NCI-H146 treated with DMSO at 0.1 percent for 48 hours (cell line): Measurements from ENCODE around the gene CENPT.

ENCODE experiments used
- DNase-seq: peaks from one replicate; lab custom pipeline; 2025; ENCODE audit not compliant: unreplicated experiment; lab: John Stamatoyannopoulos, UW

The CENPT gene

DNA sequence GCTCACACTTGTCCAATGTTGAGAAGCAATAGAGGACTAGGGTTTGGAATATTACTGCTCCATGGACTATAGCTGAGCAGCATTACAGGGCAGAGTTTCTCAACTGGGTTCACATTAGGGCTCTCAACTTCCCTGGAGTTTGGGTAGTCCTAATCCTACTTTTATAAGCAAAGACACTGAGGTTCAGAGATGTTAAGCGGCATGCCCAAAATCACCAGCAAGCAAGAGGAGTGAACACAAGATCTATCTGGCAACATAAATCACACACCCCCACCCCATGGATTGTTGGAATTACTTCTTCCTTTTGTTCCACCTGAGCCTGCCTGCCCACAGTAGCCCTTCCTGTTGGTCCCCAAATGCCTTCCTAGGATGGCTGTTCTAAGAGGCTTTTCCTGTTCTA lies 35.6 kb downstream of the CENPT start:
- DNase-seq: no peak

DNA sequence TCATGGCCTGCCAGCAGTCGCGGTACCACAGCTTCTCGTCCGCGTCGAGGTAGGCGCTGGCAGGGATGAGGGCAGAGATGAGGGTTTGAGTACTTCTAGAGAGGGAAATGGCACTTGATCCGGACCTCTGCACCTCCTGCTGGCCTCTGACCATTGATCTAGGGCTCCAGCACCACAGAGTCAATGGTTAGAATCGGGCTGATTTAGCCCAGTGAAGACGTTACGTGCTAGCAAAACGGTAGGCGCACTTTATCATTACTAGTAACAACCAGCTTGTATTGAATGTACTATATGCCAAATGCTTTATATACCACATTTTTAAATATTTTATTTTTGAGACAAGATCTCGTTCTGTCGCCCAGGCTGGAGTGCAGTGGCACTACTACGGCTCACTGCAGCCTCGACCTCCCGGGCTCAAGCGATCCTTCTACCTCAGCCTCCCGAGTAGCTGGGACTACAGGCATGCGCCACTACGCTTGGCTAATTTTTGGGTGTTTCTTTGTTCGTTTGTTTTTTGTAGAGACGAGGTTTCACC lies 40.3 kb downstream of the CENPT start:
- DNase-seq: no peak

DNA sequence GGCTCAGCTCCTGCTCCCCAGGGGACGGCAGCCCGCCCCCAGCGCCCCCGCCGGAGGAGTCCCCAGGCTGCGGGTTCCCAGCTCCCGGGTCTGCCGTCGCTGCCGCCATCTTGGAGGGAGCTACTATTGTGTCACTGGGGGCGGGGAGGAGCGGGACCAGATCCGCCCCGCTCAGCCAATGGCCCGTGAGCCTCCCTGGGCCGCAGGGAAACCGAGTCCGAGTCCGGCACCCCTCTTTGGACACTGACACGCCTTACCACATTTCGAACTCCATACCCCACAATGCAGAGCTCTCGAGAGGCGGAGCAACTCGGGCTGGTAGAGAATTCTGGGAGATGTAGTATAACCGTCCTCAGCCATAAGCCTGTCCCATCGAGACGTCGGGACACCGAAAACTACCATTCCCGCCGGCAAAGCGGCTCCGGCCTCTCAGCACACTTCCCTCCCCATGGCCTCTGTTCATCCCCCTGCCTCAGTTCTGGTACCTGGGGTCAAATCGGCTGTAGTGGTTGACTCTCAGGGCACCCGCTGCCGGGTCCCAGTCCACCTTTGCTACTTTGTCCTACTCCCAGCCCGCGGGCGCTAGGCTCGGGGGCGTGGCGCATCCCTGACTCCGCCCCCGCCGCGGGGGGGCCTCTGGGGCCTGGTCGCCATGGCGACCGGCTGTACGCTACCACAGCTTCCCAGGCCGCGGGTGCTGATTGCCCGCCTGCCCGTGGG lies 40.9 kb downstream of the CENPT start, which contains the start of the genes RANBP10 and TSNAXIP1:
RANBP10 (minus strand) TSS at position 133 of the 720 bp plus-strand sequence; CDS start at position 109, 24 bp downstream.
TSNAXIP1 (plus strand) TSS at position 462 of the 720 bp plus-strand sequence. CDS start 261 bp downstream, outside the sequence.
- peak; percentile 96 for DNase-seq

DNA sequence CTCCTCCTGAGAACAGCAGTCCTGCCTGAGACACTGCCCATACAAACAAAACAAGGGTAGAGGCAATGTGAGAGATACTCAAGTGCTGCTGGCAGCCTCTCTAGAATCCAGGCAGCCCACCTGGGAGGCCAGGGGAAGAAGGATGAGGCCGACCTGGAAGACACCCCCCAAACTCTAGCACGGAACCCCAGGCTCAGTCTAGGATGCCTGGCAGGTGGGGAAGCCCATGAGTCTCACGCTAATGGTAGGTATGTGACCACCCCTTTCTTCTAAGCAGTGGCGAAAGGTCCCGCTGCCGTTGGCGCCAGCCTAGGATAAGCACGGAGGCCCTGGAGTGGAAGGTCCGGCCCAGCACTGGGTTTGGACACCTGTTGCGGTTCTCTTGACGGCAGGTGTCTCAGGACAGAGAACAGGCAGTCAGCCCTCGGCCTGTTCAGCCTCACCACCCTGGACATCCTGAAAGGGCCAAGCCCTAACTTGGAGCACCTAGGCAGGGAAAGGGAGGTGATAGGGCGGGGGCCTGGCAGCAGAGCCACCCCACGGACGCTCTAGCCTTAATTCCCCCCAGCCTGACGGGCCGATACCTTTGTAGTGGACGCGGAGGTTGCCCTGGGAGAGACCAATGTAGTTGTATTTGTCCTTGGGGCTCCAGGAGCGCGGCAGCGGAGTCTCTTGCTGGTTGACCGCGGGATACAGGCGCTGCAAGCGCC lies 41.6 kb downstream of the CENPT start:
- DNase-seq: no peak

DNA sequence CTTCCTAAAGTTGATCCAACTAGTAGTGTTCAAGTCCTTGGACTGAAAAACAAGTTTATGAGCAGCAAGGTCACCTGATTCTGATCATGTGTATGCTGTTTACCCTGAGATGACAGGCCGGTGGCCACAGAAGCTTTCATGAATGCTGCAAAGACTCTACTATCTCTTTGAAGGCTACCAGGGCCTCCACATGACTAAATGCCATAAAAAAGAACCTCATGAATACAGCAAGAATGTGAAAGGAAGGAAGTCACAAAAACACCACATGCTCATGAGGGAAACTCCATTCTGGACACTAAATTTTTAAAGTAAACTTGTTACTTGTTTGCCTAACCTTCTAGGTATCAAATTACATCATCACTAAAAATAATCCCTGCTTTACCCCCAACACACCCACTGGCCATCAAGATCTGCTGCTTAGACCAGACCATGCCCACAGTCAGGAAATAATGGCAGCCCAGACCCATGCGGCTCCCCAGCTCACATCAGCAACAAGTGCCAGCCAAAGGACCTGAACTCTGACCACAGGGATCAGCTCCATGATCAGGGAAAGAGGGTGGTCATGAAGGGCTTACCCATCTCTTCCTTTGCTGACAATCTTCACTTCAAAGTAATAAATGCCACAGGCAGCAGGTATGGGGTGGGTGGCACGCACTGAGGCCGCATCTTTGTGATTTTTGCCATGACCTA lies 42.5 kb downstream of the CENPT start:
- no peak for DNase-seq

DNA sequence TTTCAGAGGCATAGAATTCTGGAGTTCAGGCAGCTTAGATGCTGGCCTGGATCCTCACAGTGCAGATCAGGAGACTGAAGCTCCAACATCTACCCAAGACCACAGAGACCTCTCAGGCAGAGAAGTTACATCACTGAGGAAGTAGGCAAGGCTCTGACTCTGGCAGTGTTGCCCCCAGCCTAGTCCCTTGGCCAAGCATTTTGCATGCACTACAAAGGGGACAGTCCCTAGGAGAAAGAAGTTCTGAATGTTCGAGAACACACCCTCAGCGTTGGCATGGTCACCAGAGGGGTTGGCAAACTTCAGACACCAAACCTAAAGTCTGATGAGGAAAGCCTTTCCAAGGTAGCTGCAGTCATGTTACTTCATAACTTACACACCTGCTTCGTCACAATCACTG lies 43.6 kb downstream of the CENPT start:
- DNase-seq: no peak

DNA sequence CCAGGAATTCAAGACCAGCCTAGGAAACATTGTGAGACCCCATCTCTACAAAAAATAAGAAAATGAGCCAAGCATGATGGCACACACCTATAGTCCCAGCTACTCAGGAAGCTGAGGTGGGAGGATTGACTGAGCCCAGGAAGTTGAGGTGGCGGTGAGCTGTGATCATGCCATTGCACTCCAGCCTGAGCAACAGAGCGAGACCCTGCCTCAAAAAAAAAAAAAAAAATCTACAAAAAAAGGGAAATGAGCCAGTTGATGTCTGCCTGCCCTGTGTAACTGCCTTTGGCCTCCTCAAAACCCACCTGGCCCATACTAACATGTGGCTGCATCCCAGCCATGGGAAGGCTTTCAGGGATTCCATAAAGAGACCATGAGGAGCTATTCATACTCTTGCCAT lies 45.6 kb downstream of the CENPT start:
- no peak for DNase-seq

DNA sequence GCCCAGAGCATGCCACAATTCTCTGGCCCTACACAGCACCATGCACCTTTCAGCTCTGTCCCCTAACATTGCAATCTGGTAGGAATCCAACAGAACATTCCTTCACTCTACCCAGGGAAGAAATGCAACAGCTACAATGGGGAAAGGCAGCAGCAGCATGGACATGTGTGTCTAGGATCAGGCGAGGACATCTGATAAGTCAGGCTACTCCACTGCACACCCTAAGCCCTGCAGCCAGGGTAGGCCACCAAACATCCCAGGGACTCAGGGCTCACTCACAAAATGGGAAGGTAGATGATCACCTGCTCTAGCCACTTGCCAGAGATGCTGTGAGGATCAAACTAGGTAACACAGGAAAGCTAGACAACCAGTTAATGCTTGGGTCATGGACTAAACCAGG lies 46.3 kb downstream of the CENPT start:
- DNase-seq: no peak

DNA sequence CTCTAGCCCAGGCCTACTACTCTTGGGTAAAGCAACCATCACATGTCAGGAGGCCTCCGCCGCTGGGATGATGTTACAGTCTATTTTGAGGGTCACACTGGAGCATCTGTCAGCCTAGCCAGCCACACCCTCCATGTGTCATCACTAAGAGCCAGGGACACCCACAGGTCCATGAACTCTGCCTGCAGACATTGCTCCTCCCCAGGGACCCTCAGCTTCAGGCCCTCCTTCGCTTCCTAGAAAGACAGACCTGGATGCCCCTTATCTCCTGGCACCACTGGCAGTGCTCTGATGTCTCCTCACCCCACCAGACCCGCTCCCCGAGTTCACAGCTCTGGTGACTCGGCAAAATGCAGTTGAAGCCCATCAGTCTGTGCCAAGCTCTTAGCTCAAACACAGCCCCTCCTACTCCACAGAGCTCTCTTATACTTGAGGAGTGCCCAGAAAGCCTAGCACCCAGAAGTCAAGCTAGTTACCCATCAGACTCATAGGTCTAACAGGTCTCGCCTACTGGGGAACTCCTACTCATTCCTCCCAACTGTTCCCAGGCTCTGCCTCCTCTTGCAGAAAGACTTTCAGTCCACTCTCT lies 47.1 kb downstream of the CENPT start:
- DNase-seq: no peak

DNA sequence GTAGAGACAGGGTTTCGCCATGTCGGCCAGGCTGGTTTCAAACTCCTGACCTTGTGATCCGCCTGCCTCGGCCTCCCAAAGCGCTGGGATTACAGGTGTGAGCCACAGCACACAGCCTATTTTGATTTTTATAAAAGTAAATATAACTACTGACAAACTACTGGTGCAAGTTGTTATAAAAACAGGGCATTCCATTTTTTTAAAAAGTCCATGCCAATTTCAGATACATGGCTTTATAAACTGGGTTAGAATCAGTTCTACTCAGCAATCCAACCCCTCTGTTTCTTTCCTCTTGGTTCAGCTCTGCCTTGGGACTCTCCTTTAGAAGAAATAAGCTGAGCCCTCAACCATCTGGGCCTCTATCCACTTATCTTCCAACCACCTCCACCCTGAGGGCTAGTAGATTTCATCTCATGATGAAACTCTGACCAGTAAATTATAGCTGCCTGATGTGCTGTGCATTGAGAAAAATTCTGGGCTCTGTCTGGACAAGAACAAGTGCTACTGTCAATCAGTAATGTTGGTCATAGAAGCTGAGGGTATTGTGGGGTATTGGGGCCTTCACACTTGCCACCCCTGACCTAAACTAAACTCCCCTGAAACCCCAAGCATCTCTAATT lies 51.3 kb downstream of the CENPT start:
- DNase-seq: no peak

DNA sequence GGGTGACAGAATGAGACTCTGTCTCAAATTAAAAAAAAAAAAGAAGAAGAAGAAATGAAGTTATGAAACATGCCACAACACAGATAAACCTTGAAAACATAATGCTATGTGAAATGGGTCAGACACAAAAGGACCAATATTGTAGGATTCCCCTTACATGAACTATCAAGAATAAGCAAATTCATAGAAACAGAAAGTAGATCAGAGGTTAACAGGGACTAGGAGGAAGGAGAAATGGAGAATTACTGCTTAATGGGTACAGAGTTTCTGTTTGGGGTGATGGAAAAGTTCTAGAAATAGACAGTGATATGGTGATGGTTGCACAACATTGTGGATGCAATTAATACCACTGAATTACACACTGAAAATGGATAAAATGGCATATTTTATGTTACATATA lies 57.4 kb downstream of the CENPT start:
- DNase-seq: no peak

DNA sequence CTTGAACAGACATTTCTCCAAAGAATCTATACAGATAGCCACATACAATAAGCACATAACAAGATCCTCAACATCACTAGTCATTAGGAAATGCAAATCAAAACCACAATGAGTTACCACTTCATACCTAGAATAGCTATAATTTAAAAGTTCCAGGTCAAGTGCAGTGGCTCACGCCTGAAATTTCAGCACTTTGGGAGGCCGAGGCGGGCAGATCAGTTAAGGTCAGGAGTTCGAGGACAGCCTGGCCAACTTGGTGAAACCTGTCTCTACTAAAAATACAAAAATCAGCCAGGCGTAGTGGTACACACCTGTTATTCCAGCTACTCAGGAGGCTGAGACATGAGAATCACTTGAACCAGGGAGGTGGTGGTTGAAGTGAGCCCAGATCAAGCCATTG lies 61.0 kb downstream of the CENPT start:
- DNase-seq: no peak

DNA sequence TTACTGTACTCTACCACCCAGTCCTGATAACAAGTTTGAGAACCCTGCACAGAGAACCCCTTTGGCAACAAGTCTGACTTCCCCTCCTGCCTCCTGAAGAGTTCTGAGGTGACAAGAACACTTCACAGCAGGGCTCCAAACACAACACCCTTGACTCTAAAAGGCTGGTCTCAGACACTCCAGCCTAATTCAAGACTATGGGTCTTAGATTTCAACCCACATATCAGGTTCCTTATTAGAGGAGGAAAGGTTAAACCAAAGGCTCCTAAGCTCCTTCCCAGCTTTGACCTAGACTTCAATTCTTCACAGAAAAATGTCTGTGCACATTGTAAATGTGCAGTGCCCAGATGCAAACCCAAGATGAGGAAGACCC lies 64.2 kb downstream of the CENPT start:
- DNase-seq: no peak

DNA sequence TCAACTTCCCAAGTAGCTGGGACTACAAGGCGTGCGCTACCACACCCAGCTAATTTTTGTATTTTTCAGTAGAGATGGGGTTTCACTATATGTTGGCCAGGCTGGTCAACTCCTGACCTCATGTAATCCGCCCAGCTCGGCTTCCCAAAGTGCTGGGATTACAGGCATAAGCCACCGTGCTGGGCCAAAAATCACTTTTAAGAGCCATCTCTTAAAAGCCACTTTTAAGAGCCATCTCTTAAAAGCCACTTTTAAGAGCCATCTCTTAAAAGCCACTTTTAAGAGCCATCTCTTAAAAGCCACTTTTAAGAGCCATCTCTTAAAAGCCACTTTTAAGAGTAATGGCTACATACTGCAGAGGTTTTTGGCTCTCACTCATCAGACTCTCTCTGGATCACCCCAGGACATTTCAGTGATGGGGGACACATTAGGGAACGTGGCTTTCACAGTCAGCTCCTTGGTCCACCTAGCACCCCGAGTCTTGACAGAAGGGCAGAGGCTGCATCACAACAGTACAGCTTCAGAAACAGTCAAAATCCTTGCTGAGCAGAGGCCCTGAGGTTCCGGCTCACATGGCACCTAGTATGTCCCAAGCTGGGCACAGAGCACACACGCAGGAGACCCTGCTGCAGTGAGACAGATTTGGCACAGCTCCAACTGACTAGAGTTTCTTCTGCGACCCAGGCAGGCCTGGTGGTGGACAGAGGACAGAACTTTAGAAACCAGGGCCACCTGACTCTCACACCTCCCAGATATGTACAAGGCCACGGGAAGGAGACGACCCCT lies 64.7 kb downstream of the CENPT start:
- no peak for DNase-seq

DNA sequence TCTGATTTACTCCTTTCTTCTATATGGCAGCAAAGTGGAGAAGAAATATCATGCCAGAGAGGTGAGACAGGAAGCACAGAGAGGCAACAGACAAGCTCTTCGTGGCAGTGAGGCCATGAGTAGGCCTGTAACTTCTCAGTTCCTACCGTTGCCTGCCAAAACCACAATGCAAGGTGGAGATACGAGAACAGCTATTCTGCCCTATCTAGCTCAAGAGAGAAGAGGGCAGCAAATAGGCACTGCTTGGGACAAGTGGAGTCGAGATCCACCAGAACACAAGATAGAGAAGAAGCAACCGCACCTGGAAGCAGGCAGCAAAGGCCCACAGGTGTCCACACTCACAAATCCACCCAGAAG lies 66.0 kb downstream of the CENPT start:
- no peak for DNase-seq

DNA sequence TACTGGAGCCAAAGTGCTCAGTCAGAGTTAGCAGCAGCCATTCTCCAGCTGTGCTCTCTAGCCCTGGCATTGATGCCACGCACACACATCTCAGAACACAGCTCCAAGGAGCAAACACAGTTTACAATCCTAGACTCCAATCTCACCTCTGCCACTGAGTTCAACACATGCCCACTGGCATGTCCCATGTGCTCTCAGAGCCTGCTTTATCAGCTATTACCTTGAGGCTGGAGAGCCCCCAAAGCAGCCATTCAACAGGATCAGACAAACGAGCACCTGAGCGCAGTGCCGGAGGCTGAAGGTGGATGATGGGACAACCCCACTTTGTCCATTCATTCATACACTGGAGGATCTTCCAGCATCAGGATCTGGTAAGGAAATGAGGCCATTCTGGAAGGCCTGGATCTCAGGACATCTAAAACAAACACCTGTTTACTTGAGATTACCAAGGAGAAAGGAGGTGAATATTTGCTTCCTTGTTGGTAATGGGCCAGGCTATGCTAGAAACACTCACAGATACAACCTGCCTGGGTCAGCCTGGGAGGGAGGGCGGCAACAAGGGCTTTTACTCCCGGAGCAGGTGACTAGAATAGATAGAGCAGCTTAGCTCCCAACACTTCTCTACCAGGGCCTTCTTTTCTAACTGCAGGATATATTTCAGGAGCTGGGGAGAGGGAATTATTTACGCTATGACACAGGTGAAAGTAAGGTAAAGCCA lies 66.5 kb downstream of the CENPT start:
- no peak for DNase-seq

DNA sequence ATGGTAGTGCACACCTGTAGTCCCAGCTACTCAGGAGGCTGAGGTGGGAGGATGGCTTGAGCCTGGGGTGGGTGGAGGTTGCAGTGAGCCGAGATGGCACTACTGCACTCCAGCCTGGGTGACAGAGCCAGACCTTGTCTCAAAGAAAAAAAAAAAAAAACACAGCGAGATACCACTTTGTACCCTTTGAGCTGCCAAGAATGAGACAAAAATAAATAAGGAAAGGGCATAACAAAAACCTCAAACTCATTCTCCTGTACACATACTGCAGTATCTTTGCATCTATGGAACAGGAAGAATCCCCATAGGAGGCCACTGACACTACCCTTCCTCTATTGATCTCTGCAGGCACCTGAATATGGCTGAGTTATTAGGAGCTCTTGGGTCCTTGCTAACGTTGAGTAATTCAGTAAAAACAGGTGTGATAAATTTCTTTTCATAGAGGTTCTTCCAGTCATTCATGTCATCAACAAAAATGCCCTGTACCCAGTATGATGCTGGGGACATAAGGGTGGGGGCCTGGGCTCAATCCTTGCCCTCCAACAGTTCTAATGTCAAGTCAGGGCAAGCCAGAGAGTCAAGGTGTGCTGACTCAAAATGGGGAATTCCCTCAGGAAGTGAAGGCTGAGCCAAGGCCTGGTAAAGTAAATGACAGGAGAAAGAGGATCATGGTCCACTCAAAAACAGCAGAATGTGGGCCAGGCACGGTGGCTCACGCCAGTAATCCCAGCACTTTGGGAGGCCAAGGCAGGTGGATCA lies 68.1 kb downstream of the CENPT start:
- no peak for DNase-seq
